CD4-positive, alpha-beta T cell treated with Interferon gamma for 1 hour (primary cell): ENCODE results near the gene FAM170B.

Experiments
- DNase-seq: peaks from one replicate; pipeline ENCODE4 v3.0.0-alpha.2; 2020

FAM170B gene

DNA sequence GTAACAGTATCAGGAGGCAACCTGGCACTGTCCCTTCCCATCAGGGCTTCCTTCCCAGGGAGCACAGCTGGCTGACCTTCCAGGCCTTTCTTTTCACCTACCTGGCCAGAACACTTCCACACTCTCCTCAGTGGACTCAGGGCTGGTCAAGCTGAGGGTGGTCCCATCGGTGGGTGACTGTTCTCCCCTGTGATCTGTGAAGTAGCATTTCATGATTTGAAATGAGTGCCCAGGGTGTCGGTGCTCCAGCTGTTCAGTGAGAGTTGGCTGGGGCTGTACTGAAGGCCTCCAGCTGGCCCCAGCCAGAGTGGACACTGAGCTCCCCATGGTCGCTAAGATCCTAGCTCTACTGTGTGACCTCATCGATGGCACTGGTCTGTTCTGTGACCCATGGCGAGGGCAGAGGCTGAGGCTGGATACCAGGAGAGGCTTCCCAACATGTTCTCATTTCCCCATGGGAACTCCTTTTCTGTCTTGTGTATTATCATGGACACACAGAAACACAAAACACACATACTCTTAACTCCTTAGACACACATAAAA, at the start of gene FAM170B:
TSS of gene FAM170B (minus strand) at position 316 of the 543 bp plus-strand sequence. CDS start at position 213, 103 bp downstream.
- no peak for DNase-seq

DNA sequence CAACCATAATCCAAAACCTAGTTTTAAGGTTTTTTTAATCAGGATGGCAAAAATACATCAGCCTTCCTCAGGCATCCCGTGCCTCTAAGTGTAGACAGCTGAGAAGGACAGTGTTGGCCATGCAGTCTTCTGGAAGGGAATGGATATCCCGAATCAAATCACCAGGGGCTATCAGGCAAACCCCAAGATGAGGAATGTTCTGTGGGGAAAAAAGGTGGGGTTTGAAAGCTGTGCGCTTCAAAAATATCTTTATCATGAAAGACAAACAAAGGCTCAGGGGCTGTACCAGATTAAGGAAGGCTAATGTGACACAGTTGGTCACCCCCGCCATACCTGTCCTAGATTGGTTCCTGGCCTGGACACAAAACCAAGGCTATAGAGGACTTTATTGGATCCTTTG, 49.0 kb upstream of the FAM170B start:
- DNase-seq: no peak

DNA sequence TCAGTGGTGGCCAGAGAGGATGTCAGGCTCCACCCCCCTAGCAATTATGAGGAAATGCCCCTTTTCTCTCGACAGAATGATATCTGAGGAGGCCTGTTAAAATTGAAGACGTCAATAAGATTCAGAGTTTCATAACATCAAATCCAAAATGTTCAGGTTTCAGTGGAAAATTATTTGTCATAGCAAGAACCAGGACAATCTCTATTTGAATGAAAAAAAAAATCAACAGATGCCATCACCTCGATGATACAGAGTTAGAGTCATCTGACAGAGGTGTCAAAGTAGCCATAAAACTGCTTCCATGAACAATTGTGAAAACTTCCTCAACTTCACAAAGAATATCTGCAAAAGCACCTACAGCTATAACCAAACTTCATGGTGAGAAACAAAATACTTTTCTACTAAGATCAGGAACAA, 46.6 kb upstream of the FAM170B start:
- DNase-seq: no peak

DNA sequence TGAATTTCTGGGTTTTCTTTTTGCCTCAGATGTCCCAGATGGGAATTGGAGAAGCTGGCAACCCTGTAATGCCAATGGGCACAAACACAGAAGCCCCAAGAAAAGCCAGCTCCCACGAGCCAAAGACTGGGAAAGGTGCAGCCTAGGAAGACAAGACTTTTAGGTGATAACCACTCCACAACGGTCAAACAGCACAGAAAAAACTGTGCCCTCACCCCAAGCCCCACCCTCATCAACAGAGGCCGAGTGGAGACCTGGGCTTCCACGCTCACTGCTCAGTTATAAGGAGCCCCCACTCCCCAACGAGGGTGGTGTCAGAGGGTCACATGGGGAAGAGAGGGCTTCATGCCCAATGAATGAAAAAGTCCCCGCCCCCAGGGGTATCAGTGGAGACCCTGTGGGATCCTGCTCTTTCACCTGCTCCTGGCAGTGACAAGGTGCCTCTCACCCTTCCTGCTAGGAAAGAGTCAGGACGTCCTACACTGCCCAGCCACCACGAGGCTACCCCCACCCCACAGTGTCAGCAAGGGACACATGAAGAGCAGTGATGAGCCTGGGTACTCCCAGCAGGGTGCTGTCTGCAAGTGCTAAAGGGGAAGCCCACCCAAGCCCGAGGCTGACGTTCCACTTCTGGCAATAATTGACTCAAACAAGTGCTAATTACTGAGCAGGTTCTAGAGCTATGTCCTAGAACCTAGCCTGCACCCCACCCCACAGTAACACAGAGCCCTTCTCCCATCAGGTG, 46.0 kb upstream of the FAM170B start:
- DNase-seq: no peak

DNA sequence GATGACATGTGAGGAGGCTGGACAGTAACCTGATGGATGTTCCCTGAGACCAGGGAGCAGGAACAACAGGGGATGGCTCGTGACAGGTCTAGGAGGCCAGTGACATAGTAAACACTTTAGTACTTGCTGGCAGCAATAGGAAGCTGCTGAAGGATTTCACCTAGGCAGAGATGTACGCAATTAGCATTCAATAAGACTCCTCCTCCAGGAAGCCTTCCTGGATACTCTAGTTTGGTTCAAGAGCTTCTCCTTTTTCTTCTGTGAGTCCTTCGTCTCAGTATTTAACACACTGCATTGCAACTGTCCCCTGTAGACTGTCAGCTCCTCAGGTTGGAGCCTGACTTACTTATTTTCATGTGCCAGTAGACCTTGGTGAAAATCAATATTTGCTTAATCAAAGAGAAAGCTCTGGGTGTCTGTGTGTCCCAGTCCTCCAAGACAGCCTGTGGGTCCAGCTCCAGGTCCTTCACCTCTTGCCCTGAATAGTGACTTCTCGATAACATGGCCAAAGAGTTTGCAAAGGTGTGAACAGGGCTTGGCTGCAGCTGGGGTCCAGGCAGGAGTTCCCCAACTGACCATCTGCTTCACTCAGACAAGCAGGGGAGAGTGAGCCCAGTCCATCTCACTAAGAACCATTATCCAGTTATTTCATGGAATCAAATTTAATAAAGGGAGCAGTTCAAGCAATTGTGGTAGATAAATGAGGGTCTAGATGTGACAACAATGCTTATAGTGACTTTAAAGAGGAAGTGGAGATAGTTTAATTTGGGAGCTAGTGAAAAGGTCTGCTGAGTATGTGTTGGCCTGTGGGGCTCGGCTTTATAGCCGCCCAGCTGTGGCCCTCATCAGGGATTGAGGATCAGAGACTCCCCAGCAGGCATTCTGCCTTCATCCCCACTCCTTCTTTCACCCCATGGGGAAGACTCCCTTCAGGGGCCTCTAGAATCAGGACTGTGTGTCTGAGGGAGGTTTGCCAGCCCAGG, 45.0 kb upstream of the FAM170B start:
- DNase-seq: no peak

DNA sequence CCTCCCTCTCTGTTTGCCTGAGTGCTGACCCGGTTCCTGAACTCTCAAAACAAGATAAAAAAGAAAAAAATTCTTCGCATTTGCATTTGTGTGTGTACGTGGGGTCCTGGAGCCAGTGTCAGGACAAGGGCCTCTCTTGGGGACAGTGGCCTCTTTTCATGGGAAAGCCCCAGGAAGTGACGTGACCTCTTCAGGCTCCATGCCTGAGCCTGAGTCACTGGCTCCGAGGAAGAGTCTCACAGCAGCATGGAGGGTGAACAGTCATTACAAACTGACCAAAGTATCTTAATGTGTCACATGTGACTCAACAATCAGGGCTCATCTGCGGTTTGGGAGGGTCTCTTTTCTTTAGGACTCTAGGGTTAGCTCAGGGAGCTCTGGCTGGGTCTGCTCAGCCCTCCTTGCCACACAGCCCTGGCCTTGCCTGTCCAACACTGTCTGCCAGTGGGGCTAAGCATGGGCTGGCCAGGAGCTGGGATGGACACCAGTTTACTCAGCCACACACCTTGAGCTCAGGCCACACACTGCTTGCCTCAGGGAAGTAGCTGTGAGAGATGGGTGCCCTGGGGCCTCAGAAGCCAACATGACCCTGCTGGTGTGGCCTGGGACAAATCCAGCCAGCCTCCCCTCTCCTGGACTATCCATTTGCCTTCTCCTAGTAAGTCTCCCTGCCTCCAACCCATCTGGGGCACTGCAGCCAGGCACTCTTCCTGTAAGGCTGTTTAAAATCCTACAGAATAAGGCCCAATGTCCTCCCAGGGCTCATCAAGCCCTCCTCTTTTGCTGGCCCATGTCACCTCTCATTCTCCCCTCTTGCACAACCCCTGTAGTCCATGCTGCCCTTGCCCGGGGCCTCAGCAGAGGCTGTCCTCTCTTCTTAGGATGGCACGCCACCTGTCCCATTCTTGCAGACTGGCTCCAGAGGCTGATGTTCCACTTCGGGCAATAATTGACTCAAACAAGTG, 43.9 kb upstream of the FAM170B start:
- peak; percentile 83 for DNase-seq

DNA sequence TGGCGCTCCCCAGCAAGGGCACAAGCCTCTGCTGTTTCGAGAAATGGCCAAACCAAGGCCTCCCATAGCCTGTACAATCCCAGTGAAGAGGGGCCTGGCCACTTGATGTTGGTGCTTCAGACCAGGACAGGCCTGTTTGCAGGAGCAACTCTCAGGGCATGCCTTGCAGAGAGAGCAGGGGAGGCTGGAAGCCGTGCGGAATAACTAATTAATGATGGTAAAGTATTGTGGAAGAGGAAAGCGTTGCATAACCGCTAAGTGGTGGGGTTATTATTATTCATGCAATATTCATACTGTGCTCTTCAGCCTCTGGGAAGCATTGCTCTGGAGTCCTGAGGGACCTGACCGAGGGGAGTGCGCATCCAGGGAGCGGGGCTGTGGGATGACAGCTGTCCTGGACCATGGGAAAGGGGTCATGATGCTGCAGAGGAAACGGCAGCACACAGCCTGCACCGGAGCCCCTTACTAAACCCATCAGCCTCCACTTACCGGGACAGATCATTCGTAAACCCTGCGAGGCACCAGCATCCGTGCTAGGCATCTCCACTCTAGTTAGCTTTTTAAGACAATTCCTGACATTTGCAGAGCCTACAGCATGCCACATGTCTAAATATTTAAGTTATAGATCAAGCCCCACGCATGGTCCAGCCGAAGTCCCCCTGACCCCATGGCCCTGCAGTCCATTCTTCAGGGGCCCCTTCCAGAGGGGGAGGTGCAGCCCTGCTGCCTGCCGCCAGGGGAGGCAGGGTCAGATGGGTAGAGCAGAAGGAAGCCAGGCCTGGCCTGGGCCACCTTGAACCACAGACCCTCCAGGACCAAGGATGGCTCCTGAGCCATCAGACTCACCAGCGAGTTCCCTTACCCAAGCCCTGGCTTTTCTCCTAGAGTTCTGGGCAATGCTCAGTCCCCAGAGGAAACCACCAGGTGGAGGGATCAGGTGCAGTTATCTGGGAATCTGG, 42.8 kb upstream of the FAM170B start:
- DNase-seq: no peak

DNA sequence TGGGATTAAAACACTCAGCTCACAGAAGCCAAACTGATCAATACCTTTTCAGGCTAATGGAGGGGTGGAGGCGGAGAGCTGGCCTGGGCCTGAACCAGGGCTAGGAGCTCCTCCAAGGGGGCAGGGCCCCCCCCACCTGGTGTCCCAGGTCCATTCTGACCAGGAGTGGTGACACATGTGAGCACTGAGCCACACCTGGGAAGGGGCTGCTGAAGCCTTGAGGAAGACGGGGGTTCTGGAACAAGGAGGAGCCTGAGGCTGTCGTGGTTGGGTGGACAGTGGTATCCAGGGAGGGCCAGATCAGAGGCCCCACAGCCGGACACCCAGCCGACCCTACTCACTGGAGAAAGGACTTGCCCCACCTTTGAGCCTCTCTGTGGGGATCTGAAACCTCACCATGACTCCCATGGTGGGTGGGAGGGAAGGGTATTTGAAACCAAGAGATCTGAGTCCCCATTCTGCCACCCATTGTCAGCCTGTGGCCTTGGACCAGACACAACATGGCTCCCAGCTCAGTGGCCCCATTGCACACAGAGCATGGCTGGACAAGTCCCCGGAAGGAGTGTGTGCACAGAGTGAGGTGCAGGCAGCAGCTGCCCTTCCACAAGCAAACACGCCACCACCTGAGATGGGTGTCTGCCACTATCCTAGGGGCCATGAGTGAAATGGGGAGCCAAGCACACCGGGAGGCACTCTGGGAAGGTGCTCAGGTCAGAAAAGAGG, 41.9 kb upstream of the FAM170B start:
- no peak for DNase-seq

DNA sequence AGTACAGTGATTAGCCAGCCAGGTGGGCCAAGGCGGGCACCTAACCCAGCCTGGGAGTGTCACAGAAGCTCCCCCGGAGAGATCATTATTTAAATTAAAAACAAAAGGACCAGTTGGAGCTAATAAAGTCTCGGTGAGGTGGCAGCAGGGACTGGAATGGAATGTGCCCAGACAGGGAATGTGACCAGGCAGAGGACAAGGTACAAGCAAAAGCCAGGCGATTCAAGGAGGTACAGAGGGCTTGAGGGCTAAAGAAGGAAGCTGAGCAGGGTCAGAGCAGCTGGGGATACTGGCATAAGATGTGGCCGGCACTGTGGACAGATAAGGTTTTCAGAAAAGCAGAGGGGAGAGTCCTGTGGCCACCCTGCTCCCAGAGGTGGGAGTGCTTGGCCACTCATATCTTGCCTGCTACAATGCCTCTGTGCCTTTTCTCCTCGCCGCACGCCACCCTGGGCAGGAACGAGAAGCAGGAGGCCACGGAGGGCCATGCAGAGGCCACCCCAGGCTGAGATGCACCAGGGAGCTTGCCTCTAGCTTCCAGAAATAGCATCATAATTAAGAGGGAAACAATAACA, 41.2 kb upstream of the FAM170B start:
- no peak for DNase-seq

DNA sequence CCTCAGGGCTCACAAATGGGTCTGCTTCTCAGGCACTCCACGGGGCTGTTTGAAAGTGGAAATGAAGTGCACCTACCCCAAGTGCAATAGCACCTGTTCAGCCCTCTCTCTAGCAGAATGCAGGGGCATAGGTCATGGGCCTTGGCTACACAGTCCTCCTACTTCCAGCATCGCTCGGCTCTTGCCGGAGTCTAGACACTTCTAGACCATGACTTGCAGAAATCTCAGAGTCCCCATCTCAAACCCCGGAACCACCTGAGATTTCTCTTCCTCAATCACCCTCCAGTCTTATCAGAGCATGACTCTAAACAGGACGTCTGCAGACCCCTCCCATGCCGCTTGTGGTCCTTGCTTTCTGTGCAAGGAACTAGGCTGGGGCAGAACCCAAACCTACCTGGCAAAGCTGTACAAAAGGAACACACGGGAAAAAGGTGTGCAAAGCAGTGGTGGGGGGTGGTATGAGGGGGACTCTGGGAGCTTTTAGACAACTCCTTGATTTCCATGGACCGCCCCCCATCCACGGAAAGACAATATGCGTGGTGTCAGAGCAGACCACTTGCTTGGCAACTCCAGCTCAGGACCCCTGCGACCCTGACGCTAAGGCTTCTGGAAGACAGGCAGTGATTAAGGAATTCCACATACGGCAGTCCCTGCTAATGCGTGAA, 40.6 kb upstream of the FAM170B start:
- DNase-seq: peak; percentile 19

DNA sequence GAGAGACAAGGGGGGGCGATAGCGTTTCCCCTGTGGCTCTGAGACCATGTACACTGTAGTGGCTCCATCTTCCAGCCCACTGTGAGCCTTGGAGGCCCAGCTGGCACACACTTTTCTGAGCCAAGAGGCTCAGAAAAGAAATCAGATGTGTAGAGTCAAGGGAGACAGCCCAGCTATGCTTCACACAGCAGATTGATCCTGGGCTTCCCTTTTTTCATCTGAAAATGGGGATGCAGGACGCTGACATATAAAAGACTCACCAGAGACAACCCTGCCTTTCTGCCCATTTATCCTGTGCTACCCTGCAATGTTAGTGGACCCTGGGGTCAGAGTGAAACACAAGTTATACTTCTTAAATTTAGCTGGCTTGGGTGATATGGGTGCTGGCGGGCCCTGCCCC, 40.0 kb upstream of the FAM170B start:
- no peak for DNase-seq

DNA sequence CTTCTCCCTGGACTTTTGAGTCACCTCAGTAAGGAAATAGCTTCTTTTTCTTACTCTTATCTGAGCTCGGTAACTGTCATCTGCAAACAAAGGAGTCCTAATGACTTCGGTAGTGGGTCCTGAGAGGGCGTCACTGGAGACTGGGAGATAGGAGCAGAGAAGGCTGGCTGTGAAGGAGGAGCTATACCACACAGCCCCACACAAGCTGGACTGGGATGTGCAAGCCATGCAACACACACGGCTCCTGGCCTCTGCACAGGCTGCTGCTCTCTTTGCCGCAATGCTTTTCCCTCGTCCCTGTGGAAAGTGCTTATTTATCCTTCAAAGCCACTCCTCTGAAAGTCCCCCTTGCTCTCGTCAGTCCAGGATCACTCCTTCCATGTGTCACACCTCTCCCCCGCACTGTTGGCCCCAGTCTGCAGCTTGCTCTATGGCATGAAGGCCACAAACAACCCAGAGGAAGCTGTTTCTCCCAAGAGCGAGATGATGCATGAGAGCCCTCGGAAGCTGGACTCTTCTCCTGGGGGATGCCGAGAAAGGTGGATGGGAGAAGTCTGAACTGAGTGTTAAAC, 39.5 kb upstream of the FAM170B start:
- no peak for DNase-seq

DNA sequence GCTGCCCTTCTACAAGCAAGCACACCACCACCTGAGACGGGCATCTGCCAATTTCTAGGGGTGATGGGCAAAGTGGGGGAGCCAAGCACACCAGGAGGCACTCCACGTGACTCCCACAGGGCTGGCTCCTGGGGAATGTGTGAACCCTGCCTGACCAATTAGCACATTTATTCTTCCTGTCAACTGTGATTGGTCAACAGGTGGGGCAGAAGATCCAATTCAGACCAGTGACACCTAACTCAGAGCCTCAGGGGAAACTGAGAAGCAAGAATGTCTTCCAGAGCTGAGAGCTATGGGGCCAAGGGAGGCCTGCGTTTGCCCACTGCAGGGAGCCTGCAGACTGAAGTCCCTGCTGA, 38.9 kb upstream of the FAM170B start:
- no peak for DNase-seq

DNA sequence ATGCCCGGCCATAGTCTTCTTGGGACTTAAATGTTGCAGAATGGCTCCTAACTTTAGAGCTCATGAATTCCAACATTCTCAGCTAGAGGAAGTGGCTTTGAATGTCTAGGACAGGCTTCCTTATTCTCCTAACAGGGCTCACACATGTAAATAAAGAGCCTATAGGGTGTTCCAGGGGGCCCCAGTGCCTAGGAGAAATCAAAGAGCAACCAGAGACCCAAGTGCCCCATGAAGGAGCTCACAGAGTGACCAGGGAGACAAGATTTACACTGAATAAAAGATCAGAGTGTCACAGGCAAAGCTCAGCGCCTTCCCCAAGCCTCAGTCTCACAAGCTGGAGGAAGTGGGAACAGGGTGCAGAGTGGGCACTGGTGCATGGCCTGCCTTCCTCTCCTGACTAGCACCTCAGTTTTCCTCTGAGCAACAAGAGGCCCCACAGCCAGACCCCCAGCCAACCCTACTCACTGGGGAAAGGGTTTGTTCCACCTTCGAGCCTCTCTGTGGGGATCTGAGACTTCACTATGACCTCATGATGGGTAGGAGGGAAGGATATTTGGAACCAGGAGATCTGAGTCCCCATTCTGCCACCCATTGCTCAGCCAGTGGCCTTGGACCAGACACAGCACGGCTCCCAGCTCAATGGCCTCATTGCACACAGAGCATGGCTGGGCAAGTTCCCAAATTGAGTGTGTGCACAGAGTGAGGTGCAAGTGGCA, 38.4 kb upstream of the FAM170B start:
- DNase-seq: no peak

DNA sequence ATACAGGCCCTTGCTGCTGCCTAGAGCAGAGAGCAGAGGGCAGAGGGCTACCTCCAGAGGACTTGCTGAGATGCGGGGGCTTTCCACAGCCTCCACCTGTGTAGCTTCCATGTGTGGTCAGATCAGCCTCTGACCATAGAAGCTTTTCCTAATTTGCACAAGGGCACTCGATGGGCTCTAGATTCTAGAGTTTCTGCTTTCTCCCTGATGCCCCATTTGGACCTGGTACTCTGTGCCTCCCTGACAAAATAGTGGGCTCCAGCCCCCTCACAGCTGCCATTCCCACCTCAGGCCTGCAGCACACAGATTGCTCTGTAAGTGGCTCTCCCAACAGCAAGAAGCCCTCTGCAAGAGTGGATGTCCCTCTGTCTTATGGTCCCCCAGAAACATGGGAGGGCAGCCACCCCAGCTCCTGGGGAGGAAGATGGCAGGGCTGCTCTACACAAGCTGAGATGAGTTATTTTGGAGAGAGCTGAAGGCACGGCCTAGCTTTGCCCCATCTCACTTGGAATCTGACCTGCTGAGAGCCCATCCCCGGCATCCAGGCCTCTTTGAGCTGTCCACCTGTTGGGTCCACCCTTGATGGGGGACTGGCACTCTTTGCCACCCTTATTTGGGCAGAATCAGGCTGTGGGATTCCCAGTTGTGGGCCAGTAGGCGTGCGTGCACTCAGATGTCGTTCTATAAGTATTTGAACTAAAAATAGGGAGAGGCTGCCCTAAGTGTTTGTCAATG, 37.7 kb upstream of the FAM170B start:
- no peak for DNase-seq

DNA sequence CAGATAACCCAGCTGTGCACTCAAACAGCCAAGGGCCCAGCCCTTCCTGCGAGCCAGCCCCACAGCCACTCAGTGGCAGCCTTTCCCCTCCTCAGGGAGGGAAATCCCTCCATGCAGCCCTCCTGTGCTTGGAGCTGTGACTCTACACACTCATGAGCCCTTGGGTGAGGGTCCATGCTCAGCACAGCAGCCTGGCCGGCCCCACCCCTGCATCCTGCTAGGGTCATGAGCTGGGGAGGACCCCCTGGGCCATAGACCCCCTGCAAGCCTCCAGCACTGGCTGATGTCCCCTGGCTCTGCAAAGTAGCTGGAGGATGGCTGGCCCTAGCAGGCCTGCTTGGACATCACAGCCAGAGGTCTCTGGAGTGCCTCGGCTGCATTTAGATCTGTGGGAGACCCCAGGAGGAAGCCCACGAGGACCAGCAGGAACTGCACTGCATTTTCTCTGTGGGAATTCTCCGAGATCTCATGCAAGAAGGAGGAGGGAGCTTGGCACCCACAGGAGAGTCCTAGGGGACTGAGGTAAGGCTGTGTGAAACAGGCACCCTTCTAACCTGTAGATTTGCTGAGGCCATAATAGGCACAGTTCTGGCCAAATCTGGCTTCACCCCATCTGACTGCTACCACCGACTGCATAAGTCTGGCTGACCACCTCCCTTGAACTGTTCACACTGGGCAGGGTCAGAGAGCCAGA, 37.0 kb upstream of the FAM170B start:
- no peak for DNase-seq

DNA sequence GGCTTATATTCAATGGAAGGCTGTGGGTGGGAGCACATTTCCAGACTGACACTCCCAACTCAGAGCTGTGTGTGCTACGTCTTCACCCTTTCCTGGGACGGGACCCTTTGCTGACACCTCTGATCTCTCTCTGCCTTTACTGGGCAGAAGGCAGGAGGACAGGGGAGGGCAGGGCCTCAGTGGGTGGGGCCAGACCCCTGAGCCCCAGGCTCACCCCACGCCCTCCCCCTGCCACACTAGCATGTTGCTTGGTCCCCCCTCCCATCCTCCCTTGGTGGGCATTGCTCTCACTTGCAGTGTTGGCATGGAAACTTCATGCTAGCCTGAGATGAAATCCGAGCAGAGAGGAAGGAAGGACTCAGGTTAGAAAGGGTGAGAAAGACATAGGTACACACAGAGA, 36.0 kb upstream of the FAM170B start:
- no peak for DNase-seq
